Brain microvascular endothelial cell (primary cell): ENCODE data around the gene CAPN2.

Experiments used
- DNase-seq: peaks from one replicate; pipeline ENCODE4 v3.0.0-alpha.2; 2020
- H3K27ac ChIP-seq: fragments of 250-450 bp; sonication (Bioruptor Pico); 2 replicates; pipeline ENCODE4 v1.5.1; 2020; ENCODE audit warnings: mild to moderate bottlenecking, moderate library complexity
- H3K27me3 ChIP-seq: fragments of 250-450 bp; sonication (Bioruptor Pico); replicated peaks from 2 replicates; pipeline ENCODE4 v1.5.1; 2020; ENCODE audit warnings: mild to moderate bottlenecking
- H3K36me3 ChIP-seq: fragments of 250-450 bp; sonication (Bioruptor Pico); replicated peaks from 2 replicates; pipeline ENCODE4 v1.5.1; 2020; ENCODE audit warnings: mild to moderate bottlenecking
- H3K4me3 ChIP-seq: 2 replicates; pipeline ENCODE4 v1.5.1; 2011; ENCODE audit warnings: low read depth, mild to moderate bottlenecking, control low read depth, low read length, moderate library complexity
- in situ Hi-C: cut with HindIII; loops from 2 replicates; pipeline ENCODE4 v1.10.0; 2017; ENCODE audit warnings: low sequenced_read_pairs, low pct_ligation_motif_present
- TF ChIP-seq, protein P1 (sequence below): IDR thresholded peaks from 2 replicates; pipeline ENCODE4 v1.5.1; 2011; ENCODE audit warnings: low read depth, mild to moderate bottlenecking, moderate library complexity, low read length, control low read depth, inconsistent platforms; ENCODE audit errors: missing control alignments

The CAPN2 gene

GRCh38 chr1:223669003-223669795, 43.1 kb upstream of the CAPN2 start:
- no peak overlapping the region for H3K27ac ChIP-seq
- no peak overlapping the region for H3K4me3 ChIP-seq
- TF ChIP-seq, protein P1, sequence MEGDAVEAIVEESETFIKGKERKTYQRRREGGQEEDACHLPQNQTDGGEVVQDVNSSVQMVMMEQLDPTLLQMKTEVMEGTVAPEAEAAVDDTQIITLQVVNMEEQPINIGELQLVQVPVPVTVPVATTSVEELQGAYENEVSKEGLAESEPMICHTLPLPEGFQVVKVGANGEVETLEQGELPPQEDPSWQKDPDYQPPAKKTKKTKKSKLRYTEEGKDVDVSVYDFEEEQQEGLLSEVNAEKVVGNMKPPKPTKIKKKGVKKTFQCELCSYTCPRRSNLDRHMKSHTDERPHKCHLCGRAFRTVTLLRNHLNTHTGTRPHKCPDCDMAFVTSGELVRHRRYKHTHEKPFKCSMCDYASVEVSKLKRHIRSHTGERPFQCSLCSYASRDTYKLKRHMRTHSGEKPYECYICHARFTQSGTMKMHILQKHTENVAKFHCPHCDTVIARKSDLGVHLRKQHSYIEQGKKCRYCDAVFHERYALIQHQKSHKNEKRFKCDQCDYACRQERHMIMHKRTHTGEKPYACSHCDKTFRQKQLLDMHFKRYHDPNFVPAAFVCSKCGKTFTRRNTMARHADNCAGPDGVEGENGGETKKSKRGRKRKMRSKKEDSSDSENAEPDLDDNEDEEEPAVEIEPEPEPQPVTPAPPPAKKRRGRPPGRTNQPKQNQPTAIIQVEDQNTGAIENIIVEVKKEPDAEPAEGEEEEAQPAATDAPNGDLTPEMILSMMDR = no peak
- in situ Hi-C loops = no loop called here
- DNase-seq = no peak
- no peaks in the 10 kb centered on the region for H3K36me3 ChIP-seq
- no peaks in the 10 kb centered on the region for H3K27me3 ChIP-seq

- TF ChIP-seq, protein P1 = peak; percentile 71
Measured at GRCh38 chr1:223670458-223671159, 41.7 kb upstream of the CAPN2 start.

DNA sequence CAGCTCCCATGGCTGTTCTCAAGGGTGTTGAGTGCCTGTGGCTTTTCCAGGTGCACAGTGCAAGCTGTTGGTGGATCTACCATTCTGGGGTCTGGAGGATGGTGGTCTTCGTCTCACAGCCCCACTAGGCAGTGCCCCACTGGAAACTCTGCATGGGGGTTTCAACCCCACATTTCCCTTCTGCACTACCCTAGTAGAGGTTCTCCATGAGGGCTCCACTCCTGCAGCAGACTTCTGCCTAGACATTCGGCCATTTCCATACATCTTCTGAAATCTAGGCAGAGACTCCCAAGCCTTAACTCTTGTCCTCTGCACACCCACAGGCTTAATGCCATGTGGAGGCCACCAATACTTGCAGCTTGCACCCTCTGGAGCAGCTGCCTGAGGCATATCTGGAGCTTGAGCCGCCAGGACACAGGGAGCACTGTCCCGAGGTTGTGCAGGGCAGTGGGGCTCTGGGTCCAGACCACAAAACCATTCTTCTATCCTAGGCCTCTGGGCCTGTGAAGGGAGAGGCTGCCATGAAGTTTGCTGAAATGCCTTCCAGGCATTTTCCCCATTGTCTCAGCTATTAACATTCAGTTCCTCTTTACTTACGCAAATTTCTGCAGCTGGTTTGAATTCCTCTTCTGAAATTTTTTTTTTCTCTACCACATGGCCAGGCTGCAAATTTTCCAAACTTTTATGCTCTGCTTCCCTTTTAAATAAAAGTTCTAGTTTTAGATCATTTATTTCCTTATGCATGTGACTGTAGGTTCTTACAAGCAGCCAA, 38.0 kb upstream of the CAPN2 start:
- no peak overlapping the region for H3K27ac ChIP-seq
- in situ Hi-C loops = no loop called here
- no peaks in the 10 kb centered on the region for H3K36me3 ChIP-seq

More at GRCh38 chr1:223670458-223671159, 41.7 kb upstream of the CAPN2 start:
- Histone ChIP-seq H3K27ac (no peak overlapping the region), H3K36me3 (no peaks in the 10 kb centered on the region), H3K4me3 (no peak overlapping the region), H3K27me3 (no peaks in the 10 kb centered on the region)
- DNase-seq = peak; percentile 9
- in situ Hi-C loops = no loop called here

DNA sequence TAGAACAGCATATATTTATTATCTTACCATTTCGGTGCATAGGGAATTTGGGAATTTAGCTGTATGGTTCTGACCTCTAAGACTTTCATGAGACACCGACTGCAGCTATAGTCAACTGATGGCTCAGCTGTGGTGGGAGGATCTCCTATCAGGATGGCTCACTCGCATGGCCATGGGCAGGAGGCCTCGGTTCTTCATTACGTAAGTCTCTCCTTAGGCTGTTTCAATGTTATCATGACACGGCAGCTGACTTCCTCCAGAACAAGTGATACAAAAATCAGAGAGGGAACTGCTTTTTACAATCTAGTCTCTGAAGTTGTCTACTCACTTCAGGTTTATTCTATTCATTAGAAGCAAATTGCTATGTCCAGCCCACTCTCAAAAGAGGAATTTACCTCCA, 33.5 kb upstream of the CAPN2 start:
- TF ChIP-seq, protein P1 = no peak
- in situ Hi-C loops = no loop called here
- Histone ChIP-seq H3K36me3 (no peaks in the 10 kb centered on the region), H3K27me3 (no peaks in the 10 kb centered on the region), H3K27ac (no peak overlapping the region), H3K4me3 (no peak overlapping the region)
- DNase-seq = no peak

More for the DNA sequence above, 38.0 kb upstream of the CAPN2 start:
- H3K27me3 ChIP-seq = no peaks in the 10 kb centered on the region
- H3K4me3 ChIP-seq = no peak overlapping the region
- TF ChIP-seq, protein P1 = no peak
- no peak for DNase-seq

DNA sequence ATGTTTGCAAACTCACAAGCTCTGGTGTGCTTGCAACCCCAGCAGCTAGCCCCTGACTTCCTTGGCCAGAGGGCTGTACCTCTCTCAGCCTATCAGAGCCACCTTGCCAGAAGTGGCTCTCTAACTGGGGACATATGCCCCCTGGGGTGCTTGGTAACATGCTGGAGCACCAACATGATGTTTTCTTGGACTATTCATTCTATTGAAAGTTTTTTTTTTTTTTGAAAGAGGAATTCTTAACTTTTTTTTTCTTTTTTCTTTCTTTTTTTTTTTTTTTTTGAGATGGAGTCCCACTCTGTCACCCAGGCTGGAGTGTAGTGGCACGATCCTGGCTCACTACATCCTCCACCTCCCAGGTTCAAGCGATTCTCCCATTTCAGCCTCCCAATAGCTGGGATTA, 32.2 kb upstream of the CAPN2 start:
- in situ Hi-C loops = no loop called here
- no peak for DNase-seq
- H3K4me3 ChIP-seq = no peak overlapping the region
- TF ChIP-seq, protein P1 = no peak
- H3K36me3 ChIP-seq = no peaks in the 10 kb centered on the region
- no peak overlapping the region for H3K27ac ChIP-seq
- H3K27me3 ChIP-seq = no peaks in the 10 kb centered on the region
